NCI-H2171 (cell line): Measurements from ENCODE around the gene ANK3.

Experiments
- DNase-seq: peaks from one replicate; lab custom pipeline; 2025; lab: John Stamatoyannopoulos, UW

Gene ANK3

DNA sequence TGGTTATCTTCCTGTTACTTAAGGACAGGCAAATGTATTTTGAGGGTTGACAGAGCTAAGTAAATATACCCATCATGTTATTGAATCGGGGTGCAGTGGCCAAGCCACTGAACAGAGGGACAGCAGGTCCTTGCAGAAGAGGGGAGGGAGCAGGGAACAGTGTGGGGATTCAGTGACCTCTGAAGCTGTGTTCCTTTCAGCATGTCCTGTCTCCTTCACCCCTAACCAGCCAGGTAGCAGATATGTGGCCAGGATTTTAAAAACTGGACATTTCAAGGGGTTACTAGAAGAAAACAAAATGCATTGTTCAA is 12.7 kb downstream of the ANK3 start:
- no peak for DNase-seq

DNA sequence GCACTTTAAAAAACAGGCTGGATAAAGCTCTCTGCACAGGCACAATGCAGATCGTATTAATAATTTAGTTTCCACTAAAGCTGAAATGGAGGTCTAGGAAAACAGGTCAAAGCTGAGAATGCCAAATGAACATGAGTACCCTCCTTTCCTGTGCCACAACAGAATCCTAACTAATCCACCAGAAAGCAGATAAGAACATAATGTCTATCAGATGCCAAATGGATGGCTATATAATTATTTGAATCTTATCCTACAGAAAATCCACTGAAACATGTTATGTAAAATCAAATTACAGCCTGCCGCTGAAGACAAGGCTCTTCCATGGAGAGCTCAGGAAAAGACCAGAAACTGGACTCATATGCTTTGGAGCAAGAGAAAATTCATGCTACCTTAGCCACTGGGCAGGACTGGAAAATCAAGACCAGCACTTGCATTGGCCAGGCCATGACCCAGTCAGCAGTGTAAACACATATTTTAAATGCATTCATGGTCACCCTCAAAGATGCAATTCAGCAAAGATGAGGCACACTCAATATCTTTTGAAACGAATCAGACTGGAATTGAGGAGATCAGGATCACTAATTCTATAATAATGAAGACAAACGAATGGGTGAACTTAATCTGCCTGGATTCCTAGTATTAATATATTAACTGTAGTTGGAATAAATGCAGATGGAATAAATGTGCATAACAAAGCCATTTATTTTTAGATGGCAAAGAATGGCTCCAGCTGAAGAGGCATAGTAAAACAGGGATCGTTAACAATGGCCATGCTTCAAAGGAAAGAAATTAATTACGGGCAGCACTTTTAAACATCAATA is 13.2 kb downstream of the ANK3 start:
- DNase-seq = no peak

- no peak for DNase-seq
These were observed 14.2 kb downstream of the ANK3 start for GRCh38 chr10:60375293-60376004.

- DNase-seq = no peak
These were observed 14.8 kb downstream of the ANK3 start for GRCh38 chr10:60374836-60375235.

GRCh38 chr10:60372436-60372835 is 17.2 kb downstream of the ANK3 start:
- no peak for DNase-seq

- DNase-seq = no peak
These were observed 20.1 kb downstream of the ANK3 start for GRCh38 chr10:60369547-60369930.

DNA sequence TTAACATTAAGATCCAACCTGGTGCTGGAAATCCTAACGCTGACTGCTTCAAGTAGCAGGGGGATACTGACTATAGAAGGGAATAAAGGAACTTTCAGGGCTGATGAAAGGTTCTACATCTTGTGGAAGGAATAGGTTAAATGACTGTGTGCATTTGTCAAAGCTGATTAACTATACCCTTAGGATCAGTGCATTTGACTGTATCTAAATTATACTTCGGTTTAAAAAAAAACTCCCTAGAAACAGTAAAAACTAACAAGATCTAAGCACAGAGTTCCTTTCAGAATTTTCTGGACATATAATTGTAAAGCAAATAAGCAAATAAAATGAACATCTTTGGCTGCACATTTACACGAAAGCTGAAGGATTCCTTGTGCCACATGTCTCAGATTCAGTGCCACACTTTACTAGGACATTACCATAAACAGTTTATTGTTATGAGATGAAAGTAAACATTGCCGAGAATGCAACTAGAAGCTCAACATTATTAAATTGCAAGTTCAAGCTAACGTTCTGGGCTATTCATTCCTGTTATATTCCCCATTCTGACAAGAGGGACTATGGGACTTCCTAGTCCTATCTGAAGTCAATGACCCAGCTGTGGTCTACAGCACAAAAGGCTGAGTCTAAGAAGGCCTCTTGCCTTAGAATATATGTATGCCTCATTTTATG is 20.7 kb downstream of the ANK3 start:
- no peak for DNase-seq

DNA sequence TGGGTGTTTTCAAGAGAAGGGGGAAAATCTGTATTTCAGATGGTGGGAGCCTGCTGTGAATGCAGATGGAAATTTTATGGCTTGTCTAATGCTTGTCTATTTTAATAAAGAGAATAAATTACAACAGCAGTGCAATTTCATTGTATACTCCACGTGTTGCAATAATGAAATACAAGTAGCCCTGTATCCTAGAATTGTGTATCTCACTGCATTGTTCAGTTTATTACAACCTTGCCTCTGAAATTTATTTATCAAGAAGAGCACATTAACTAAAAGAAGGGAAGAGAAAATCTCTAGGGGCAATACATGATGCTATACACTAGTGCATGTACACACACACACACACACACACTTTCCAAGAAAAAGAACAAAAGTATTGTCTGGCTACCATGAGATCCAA is 21.8 kb downstream of the ANK3 start:
- DNase-seq = no peak

- no peak for DNase-seq
These were observed 22.2 kb downstream of the ANK3 start for GRCh38 chr10:60367431-60367830.

DNA sequence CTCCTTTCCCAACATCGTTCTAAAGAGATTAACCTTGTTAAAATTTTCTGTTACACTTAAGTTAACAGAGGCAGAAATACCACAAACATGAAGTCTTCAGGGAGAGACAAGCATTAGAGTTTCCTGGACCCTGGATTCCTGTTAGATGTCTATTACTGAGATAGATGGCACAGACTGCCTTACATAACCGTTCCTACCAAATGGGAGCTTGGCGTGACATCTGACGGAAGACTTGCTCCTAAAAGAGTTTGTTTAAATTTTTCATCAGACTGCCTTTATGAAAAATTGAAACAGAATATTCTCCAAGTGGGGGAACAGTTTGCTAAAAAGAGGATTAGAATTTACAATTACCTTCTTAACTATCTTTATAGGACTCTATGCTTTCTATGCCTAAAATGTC is 22.7 kb downstream of the ANK3 start:
- DNase-seq = no peak

DNA sequence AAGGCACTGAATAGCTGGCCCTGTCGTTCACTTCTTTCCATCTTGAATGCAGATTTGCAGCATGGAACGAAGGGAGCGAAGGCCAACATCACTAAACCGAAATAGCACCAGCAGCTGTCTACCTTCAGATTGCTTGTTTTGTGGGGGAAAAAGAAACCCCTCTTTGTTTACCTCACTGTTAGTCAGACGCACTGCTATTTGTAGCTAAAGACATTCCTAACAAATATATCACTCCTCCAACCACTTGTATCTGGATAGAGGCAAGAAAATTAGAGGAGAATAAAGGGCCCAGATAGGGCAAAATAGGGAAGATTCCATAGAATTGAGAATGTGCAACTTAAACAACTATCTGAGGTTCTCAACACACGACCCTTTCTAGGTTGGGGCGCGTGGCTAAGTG is 26.5 kb downstream of the ANK3 start:
- no peak for DNase-seq

DNA sequence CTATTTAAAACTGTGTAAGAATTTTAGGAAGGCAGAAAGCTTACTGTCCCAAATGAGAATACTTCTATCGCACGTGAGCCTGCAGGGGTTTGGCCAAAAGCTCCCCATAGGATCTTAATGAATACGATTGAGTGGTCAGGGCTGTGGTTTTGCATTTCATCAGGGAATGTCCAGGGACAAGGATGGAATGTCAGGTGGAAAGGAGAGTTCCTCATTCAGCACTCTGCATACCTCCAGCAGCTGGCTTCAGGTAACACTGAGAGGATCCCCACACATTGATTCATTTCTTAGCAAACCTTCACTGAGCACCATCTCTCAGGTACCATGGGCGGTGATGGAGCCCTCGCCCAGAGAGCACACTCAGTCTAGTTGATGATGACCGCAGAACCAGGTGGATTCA is 27.2 kb downstream of the ANK3 start:
- DNase-seq = no peak

- peak; percentile 24 for DNase-seq
These were observed 30.6 kb downstream of the ANK3 start for GRCh38 chr10:60359066-60359465.

DNA sequence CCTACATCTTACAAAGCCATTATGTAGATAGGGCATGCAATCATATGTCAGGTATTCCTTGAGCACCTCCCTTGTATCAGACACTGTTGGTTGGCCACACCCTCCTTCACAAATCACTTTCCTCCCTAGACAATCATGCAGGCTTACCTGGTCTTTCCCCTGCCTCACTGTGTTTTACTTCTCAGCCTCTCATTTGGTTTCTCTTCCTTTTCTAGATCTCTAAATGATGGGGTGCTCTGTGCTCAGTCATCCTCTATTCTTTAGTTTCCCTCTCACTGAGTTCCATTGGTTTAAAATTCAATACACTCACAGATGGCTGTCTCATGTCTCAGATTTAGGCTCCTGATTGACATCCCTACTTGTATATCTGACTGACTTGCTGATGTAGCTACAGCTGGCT is 31.4 kb downstream of the ANK3 start:
- DNase-seq = no peak

DNA sequence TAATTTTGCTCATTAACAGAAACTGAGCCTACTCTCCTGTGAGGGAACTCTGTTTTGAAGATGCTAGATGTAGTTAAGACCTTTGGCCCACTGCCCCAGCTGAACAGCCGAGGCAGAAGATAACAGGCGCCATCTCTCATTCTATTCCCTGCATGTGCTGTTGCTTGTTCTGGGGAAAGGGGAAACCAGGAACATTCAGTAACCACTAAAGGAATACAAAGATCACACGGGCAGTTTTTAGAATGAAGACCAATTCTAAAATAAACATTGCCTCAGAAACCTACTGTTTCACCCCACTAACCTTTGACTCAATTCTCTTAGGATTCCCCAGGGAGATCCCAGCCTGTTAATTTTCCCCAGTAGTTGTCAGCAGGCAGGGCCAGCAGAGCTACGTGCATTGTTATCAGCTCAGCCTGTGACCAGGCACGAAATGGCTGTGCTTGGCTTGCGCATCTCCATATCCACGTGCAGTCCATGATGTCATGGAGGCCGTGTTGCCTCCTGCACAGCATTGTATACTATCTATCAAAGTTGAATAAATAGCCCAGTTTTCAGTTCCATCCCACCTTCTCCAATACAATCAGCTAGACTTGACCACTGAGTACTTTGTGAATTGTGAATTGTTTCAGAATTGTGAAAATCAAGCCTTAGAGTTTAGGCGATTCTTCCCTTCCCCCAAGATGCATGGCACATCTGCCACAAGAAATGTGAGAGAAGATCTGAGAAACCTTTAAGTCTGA is 36.0 kb downstream of the ANK3 start:
- peak; percentile 7 for DNase-seq

GRCh38 chr10:60352105-60352504 is 37.6 kb downstream of the ANK3 start:
- DNase-seq = no peak

GRCh38 chr10:60351191-60351853 is 38.4 kb downstream of the ANK3 start:
- DNase-seq = no peak

DNA sequence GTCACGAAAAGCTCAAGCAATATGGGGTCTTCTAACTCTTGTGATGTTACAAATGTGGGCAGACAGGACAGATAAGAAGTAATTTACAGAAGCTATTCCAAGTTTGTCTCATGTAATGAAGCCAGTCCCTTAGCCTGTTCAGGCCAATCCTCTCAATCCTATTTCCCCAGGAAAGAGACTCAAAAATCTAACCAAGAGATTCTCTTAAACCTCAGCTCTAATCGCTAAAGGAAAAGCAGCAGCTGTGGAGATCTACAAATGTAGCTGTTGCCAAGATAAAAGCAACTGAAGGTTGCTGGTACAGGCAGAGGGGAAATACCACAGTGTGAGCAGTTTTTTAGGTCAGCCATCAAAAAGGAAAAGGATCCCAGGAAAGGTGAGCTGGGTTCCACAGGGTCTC is 39.3 kb downstream of the ANK3 start:
- no peak for DNase-seq

DNA sequence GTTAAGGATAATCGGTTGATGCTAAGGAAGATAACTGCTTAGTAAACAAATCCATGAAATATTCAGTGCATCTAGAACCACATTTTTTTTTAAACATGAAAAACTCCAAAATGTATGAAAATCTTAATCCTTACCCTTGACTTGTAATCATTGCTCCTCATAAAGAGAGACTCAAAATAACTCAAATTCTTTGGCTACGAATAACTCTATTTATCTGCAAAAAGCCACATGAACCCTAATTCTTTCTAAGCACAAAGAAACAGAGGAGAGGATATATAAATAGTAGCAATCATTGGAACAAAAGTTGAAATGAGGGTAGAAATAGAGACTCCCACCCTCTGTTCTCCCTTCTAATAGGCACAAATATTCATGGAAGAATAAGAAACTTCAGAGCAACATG is 40.2 kb downstream of the ANK3 start:
- DNase-seq = no peak

DNA sequence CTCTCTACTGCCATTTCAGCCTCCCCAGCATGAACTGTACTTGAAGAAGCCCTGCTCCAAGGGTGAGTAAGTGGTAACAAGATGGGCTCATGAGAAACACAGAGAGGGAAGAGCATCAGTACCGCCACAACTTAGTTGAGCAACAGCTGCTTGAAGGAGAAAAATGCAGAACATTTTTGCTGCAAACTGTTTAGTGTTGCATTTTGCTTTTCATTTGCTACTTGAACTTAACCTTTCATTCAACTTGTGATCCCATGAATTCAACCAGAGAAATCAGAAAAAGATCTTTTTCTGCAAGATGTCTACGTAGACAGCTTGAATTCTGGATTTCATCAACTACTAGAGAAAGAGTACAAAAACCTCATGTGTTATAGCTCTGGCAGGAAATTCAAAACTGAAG is 40.7 kb downstream of the ANK3 start:
- no peak for DNase-seq

DNA sequence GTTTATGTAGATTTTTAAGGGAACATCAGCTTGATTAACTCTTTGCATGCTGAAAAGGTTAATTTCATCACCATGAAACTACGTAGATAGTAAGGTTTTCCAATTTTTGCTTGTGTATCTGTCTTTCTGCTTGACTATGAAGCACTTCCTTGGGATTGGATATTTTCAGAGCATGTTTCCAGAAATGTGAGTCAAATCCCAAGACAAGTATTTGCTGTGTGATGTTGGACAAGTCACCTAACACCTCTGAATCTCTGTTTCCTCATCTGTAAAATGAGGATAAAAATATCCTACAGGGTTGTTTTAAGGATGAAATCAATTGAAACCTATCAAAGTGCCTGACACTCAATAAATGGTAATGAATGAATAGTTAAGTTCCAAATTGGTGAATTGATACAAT is 42.4 kb downstream of the ANK3 start:
- DNase-seq = no peak

DNA sequence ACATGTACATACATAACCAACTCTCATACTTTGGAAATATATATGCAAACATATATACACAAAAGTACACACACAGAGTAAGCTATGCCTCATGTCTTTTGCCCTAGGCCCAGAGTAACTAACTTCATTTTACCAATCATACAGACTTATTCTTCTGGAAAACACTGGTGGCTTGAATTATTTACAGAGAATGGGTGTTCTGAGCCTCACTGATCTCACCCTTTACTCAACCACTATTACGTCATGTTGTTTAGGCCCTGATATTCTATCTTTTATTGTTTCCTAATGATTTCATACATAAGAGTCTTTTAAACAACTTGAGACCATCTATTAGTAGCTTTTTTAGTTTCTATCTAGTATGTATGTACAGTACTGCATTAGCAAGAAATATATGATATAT is 43.0 kb downstream of the ANK3 start:
- DNase-seq = no peak
